GM21390 (cell line): ENCODE measurements around the gene PCMTD2.

Experiments used
- ATAC-seq: cut with Tn5 transposase; IDR thresholded peaks from one replicate; pipeline ENCODE4 v1.9.1; 2021; ENCODE audit not compliant: unreplicated experiment

PCMTD2 gene

DNA sequence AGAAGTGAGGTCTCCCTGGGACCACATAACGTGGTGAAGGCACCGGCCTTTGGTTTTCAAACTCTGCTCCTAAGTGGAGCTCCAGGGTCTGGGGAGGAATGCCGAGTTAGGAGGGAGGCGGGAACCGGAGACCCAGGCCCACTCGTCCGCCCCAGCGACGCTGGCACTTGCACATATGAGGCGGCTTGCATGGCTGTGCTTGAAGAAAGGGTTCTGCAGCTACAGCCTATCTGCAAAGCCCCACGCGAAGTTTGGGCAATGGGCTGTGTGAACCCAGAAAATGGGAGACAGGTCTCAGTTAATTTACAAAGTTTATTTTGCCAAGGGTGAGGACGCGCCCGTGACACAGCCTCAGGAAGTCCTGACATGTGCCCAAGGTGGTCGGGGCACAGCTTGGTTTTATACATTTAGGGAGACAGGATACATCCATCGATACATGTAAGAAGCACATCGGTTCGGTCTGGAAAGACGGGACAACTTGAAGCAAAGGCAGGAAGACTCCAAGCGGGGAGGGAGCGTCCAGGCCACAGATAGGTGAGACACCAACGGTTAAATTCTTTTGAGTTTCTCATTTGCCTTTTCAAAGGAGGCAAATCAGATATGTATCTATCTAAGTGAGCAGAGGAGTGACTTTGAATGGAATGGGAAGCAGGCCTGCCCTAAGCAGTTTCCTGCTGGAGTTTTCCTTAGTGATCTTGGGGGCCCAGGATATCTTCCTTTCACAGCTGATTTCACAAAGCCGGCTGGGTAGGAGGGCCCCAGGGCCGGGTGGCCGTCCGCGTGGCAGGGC lies 782 bp upstream of the PCMTD2 start:
- ATAC-seq = no peak

- no peak for ATAC-seq
Measured at GRCh38 chr20:64256282-64256935, 861 bp downstream of the PCMTD2 start.

GRCh38 chr20:64257107-64257757 lies 1.7 kb downstream of the PCMTD2 start:
- ATAC-seq = no peak

DNA sequence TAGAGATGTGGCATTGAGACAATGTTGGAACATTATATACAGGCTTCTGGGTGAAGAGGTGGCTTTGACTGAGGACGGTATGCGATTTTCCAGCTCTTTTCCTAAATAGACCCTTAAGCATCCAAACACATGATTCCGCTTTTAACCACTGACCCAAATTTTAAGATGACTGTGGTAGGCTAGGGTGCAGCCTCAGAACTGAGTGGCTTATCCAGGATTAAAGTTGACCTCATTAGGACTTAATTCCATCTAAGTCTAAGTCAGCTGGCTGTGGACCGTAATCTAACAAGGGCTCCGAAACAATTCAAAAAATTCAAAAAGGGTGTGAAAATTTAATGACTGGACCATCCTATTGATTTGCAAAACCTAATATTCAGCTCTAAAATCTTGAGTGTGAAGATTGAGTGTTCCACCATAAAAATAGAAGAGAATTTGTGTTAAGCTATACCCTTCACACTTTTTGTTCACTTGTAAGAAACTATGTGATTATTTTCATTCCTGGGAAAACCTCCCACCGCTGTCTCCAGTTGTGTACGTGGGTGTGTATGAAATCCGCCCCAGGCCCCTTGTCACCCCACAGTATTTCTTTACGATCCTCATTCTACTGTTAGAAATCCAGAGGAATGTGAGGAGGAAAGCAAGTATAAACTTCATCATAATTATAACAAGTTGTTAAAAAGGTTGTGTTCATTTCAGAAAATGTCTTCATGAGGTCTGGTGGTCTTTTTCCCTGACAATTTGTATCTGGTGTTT lies 2.7 kb downstream of the PCMTD2 start:
- ATAC-seq = no peak

GRCh38 chr20:64260239-64260638 lies 4.7 kb downstream of the PCMTD2 start:
- ATAC-seq = no peak

- ATAC-seq = no peak
Measured at GRCh38 chr20:64261138-64261537, 5.6 kb downstream of the PCMTD2 start.

DNA sequence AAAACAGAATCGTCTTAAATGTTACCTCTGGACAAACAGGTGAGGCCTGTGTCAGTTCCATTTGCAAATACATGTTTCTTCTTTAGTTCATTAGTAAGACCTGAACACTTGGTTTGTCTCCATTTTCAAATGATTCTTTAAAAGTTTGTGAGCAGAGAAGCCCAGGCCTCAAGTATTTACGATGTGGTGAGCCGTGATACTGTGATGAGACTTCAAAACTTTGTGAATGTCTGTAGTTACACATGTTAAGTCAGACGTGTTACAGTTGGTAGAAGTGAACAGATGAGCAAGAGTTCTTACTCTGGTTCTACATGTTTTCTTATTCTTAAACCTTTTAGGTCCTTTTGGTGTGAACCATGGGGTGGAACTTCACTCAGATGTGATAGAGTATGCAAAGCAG lies 8.5 kb downstream of the PCMTD2 start:
- no peak for ATAC-seq

DNA sequence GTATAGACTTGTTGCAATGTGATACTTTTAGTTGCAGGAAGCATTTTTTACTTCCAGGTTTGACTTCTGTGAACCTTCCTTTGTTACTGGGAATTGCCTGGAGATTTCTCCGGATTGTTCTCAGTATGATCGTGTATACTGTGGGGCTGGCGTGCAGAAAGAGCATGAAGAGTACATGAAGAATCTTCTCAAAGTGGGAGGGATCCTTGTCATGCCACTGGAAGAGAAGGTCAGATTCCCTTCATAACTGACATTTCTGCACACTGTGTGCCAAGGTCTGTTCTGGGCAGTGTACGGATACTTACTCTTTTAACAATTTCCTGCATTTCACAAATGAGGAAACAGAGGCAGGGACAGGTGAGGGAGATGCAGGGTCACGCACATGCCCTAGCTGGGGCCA lies 9.7 kb downstream of the PCMTD2 start:
- no peak for ATAC-seq

DNA sequence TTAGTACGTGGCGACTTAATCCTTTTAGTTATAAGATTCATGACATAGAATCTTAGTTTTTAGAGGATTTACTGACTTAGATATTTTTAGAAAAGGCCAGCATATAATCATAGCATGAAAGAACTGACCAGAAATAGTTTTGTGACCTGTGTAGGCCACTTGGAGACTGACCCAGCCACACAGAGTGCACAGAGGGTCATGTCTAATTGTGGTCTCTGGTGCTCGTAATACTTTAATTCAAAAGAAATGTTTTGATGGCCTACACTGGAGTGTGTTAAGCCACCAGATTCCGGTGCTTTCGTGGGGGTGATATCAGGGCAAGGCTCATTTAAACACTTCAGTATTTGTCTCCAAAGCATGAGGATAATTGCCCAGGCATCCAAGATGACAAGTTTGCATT lies 11.4 kb downstream of the PCMTD2 start:
- ATAC-seq = no peak

GRCh38 chr20:64268174-64268573 lies 12.6 kb downstream of the PCMTD2 start:
- no peak for ATAC-seq

DNA sequence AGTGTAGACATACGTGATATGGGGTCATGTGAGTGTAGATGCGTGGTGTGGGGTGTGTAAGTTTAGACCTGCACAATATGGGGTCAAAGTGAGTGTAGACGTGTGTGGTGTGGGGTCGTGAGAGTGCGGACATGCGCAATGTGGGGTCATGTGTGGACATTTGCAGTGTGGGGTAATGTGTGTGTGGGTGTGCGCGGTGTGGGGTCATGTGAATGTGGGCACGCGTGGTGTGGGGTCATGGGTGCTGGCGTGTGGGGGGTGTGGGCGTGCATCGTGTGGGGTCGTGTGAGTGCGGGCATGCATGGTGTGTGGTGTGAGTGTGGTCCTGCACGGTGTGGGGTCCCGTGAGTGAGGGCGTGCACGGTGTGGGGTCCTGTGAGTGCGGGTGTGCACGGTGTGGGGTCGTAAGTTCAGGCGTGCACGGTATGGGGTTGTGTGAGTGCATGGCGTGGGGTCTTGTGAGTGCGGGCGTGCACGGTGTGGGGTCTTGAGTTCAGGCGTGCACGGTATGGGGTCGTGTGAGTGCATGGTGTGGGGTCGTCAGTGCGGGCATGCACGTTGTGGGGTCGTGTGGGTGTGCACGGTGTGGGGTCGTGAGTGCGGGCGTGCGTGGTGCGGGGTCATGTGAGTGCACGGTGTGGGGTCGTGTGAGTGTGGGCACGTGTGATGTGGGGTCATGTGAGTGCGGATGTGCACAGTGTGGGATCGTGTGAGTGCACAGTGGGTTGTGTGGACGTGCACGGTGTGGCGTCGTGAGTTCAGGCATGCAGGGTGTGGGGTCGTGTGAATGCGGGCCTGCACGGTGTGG lies 14.3 kb downstream of the PCMTD2 start:
- no peak for ATAC-seq

GRCh38 chr20:64271636-64272035 lies 16.1 kb downstream of the PCMTD2 start:
- ATAC-seq = no peak

DNA sequence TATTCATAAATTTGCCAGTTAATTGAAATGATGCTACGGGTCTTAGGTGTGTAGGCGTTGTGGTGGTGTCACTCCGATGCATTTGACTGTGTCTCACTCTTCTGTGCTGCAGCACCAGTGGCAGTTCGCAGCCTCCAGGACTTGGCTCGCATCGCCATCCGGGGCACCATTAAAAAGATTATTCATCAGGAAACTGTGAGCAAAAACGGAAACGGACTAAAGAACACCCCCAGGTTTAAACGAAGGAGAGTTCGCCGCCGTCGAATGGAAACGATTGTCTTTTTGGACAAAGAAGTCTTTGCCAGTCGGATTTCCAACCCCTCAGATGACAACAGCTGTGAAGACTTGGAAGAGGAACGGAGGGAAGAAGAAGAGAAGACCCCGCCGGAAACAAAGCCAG lies 17.6 kb downstream of the PCMTD2 start:
- no peak for ATAC-seq

- no peak for ATAC-seq
Measured at GRCh38 chr20:64276817-64277216, 21.3 kb downstream of the PCMTD2 start.

- ATAC-seq = no peak
Measured at GRCh38 chr20:64277571-64278316, 22.2 kb downstream of the PCMTD2 start.

DNA sequence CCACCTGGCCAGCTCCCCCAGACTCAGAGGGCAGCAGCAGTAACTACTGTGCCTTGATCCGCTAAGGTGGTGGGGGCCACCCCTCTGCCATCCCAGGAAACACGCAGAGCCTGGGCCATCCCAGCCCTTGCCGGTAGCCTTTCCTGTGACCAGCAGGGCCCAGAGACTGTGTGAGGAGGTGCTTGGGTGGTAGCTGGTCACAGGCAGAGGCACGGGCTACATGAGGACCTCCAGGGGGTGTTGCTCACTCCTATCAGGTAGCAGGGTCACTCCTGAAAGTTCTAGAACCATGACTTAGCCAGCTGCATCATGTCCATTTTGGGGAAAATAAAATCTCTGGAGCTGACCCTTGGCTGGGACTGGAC lies 22.8 kb downstream of the PCMTD2 start:
- ATAC-seq = no peak

- ATAC-seq = no peak
Measured at GRCh38 chr20:64279826-64280459, 24.4 kb downstream of the PCMTD2 start.

DNA sequence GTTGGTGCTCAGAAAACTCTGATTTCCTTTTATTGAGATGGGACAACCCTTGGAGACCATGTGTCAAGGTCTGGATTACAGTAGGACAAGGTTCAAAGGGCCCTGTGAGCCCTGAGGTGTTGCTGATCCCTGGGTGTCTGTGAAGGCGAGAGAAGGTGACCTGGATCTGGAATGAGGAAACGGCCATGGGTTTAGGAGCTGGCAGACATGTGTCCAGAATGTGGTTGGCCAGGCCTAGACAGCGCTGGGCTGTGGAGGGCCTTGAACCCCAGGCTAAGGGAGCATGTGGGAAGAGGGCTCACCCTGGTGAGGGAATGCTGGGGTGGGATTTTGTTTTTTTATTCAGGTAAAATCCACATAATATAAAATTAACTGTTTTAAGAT lies 24.9 kb downstream of the PCMTD2 start:
- ATAC-seq = no peak

GRCh38 chr20:64283646-64284045 lies 28.1 kb downstream of the PCMTD2 start:
- ATAC-seq = no peak
